H1 (cell line): ENCODE measurements around the gene PPM1D. TPM values are rescaled to one million over a fixed set of nuclear protein-coding genes. Genes with fewer than 3 reads are reported as not detected.

ENCODE experiments used
- KDM1A ChIP-seq: fragments of 200-600, 300-600 bp; sonication (generic); IDR thresholded peaks from 2 replicates; pipeline ENCODE4 v1.7.1; 2016; ENCODE audit warnings: mild to moderate bottlenecking, low read length, borderline replicate concordance
- KDM4A ChIP-seq: IDR thresholded peaks from one replicate; pipeline ENCODE4 v1.7.1; 2012; ENCODE audit warnings: low read depth, mild to moderate bottlenecking, moderate library complexity, low read length, inconsistent platforms; ENCODE audit not compliant: severe bottlenecking
- TAF1 ChIP-seq: IDR thresholded peaks from 2 replicates; pipeline ENCODE4 v1.6.1; 2011; ENCODE audit warnings: mild to moderate bottlenecking, low read depth, low read length
- polyA plus RNA-seq, 7 experiments: library from polyadenylated mRNA; depleted of rRNA in 3 of 7; stranded (reverse) in 5 of 7; unstranded in 2 of 7; fragments of >200 nt in 5 of 7; fragments of 200-250 nt in 2 of 7; gene quantifications; 1 replicate in 5 of 7; 2 replicates in 1 of 7; 4 replicates in 1 of 7; pipeline versions ENCODE4 v1.2.1 to v1.2.3, GENCODE V29; 2011 to 2013; ENCODE audit warnings: missing spikeins in 2 of 7, mixed read lengths in 2 of 7
- total RNA-seq: library from RNA; stranded (reverse); fragmentation: NEBNext Ultra II Directional; extraction: Animal tissue kit (Norgen Biotek cat#: 25700); gene quantifications from 2 replicates; pipeline ENCODE4 v1.2.1, GENCODE V29; 2021

Gene PPM1D
- total and polyA plus RNA-seq, 2 of the 8 experiments (the other 6 are each of a cell fraction or from before 2014, with no cell fraction given) = 5.0 to 16.7 TPM

- no peak for TF ChIP-seq KDM1A
- no peak for TF ChIP-seq TAF1
- no peak for TF ChIP-seq KDM4A
Measured at GRCh38 chr17:60606036-60606435, 6.0 kb downstream of the PPM1D start (continued).
